Endodermal cell (in vitro differentiated cells): ENCODE data around the gene BEND3. TPM values are rescaled to one million over a fixed set of nuclear protein-coding genes. Genes with fewer than 3 reads are reported as not detected.

ENCODE experiments used
- DNase-seq: peaks from one replicate; pipeline ENCODE4 v3.0.0-alpha.2; 2017
- H3K27ac ChIP-seq: 2 replicates; pipeline ENCODE4 v1.5.1; 2013; ENCODE audit warnings: mild to moderate bottlenecking, low read depth, low read length, moderate library complexity
- H3K27me3 ChIP-seq: 2 replicates; pipeline ENCODE4 v1.6.1; 2013; ENCODE audit warnings: mild to moderate bottlenecking, low read length, moderate library complexity; ENCODE audit not compliant: insufficient read depth, control insufficient read depth, poor library complexity, severe bottlenecking
- H3K36me3 ChIP-seq: 2 replicates; pipeline ENCODE4 v1.7.0; 2013; ENCODE audit warnings: mild to moderate bottlenecking, low read length, moderate library complexity; ENCODE audit not compliant: control insufficient read depth, insufficient read depth
- H3K4me1 ChIP-seq: one replicate; pipeline ENCODE4 v1.7.0; 2013; ENCODE audit warnings: low read length; ENCODE audit not compliant: control insufficient read depth, insufficient read depth
- H3K4me3 ChIP-seq: 2 replicates; pipeline ENCODE4 v1.5.1; 2013; ENCODE audit warnings: mild to moderate bottlenecking, low read length, moderate library complexity
- H3K9ac ChIP-seq: 2 replicates; pipeline ENCODE4 v1.6.1; 2013; ENCODE audit warnings: mild to moderate bottlenecking, low read length, moderate library complexity; ENCODE audit not compliant: poor library complexity, severe bottlenecking; ENCODE audit errors: extremely low read depth
- H3K9me3 ChIP-seq: 2 replicates; pipeline ENCODE4 v1.6.1; 2013; ENCODE audit warnings: mild to moderate bottlenecking, low read length, moderate library complexity; ENCODE audit not compliant: control insufficient read depth
- H3K27ac Mint-ChIP-seq: 2 replicates; pipeline ENCODE4 v1.8.0; 2020; ENCODE audit warnings: mixed read lengths
- H3K27me3 Mint-ChIP-seq: 2 replicates; pipeline ENCODE4 v1.8.0; 2021; ENCODE audit warnings: mild to moderate bottlenecking, mixed read lengths; ENCODE audit not compliant: insufficient read depth
- H3K36me3 Mint-ChIP-seq: 2 replicates; pipeline ENCODE4 v1.8.0; 2020; ENCODE audit warnings: low read depth, mixed read lengths
- H3K4me1 Mint-ChIP-seq: 2 replicates; pipeline ENCODE4 v1.8.0; 2020; ENCODE audit warnings: mixed read lengths
- H3K4me3 Mint-ChIP-seq: 2 replicates; pipeline ENCODE4 v1.8.0; 2020; ENCODE audit warnings: mild to moderate bottlenecking, moderate library complexity, mixed read lengths
- H3K9me3 Mint-ChIP-seq: 2 replicates; pipeline ENCODE4 v1.8.0; 2020; ENCODE audit warnings: mild to moderate bottlenecking, mixed read lengths
- CTCF ChIP-seq: fragments of 200-600 bp; sonication (generic); conservative IDR thresholded peaks from 2 replicates; pipeline ENCODE4 v1.5.0; 2021; ENCODE audit warnings: antibody characterized with exemption, mild to moderate bottlenecking
- WGBS, 2 experiments: methylation state at CpG; one replicate each; pipeline versions ENCODE4 v1.1.5 to v1.1.7; 2013; ENCODE audit warnings: missing lambda C conversion rate in 2 of 2, mixed read lengths in 1 of 2; ENCODE audit not compliant: insufficient coverage in 1 of 2, insufficient read length in 1 of 2; 5-methylcytosine and 5-hydroxymethylcytosine counted together
- total RNA-seq, 2 donors: library from RNA; stranded (reverse); fragmentation: NEBNext Ultra II Directional in 1 of 2; extraction: Animal tissue kit (Norgen Biotek cat#: 25700) in 1 of 2; gene quantifications; 2 replicates in 1 of 2; 3 replicates in 1 of 2; pipeline ENCODE4 v1.2.1, GENCODE V29; 2021

The BEND3 gene
- total RNA-seq, 2 donors from 2014 or later = 18.0 to 28.6 TPM

- Histone ChIP-seq H3K9me3 (no peaks in the 10 kb centered on the region), H3K27ac (no peak overlapping the region), H3K9ac (no peak overlapping the region), H3K36me3 (no peaks in the 10 kb centered on the region), H3K4me3 (no peak overlapping the region), H3K4me1 (peaks cover 6% of the 10 kb centered on the region), H3K27me3 (no peaks in the 10 kb centered on the region)
- no peak for DNase-seq
- no peak for TF ChIP-seq CTCF
- H3K4me1 Mint-ChIP-seq = peaks cover 41% of the 10 kb centered on the region
- H3K9me3 Mint-ChIP-seq = no peaks in the 10 kb centered on the region
- no peak overlapping the region for H3K4me3 Mint-ChIP-seq
- WGBS, 2 experiments = 92 to 100% methylated on average over 3 to 8 of the region's 8 CpGs
- no peaks in the 10 kb centered on the region for H3K27me3 Mint-ChIP-seq
- no peak overlapping the region for H3K27ac Mint-ChIP-seq
- no peaks in the 10 kb centered on the region for H3K36me3 Mint-ChIP-seq
Measured at GRCh38 chr6:107152638-107153430, 37.5 kb upstream of the BEND3 start.

GRCh38 chr6:107144666-107145065 lies 29.4 kb upstream of the BEND3 start:
- no peak overlapping the region for H3K4me3 Mint-ChIP-seq
- no peak overlapping the region for H3K27ac Mint-ChIP-seq
- no peaks in the 10 kb centered on the region for H3K4me1 Mint-ChIP-seq
- Histone ChIP-seq H3K9me3 (no peaks in the 10 kb centered on the region), H3K36me3 (no peaks in the 10 kb centered on the region), H3K4me3 (no peak overlapping the region), H3K27ac (no peak overlapping the region), H3K27me3 (no peaks in the 10 kb centered on the region), H3K9ac (no peak overlapping the region), H3K4me1 (no peaks in the 10 kb centered on the region)
- no peaks in the 10 kb centered on the region for H3K27me3 Mint-ChIP-seq
- no peaks in the 10 kb centered on the region for H3K9me3 Mint-ChIP-seq
- no peak for DNase-seq
- TF ChIP-seq CTCF = no peak
- 81 to 95% methylated on average over 2 to 3 of the region's 4 CpGs for WGBS, 2 experiments
- H3K36me3 Mint-ChIP-seq = no peaks in the 10 kb centered on the region

- Mint-ChIP-seq H3K36me3 (no peaks in the 10 kb centered on the region), H3K4me1 (peaks cover under 1% of the 10 kb centered on the region), H3K9me3 (peaks cover 3% of the 10 kb centered on the region), H3K27ac (no peak overlapping the region), H3K27me3 (no peaks in the 10 kb centered on the region), H3K4me3 (no peak overlapping the region)
- TF ChIP-seq CTCF = no peak
- no peak overlapping the region for H3K27ac ChIP-seq
- H3K27me3 ChIP-seq = no peaks in the 10 kb centered on the region
- no peaks in the 10 kb centered on the region for H3K4me1 ChIP-seq
- H3K9ac ChIP-seq = no peak overlapping the region
- H3K9me3 ChIP-seq = no peaks in the 10 kb centered on the region
- no peaks in the 10 kb centered on the region for H3K36me3 ChIP-seq
- H3K4me3 ChIP-seq = no peak overlapping the region
- DNase-seq = no peak
Measured at GRCh38 chr6:107144014-107144413, 28.7 kb upstream of the BEND3 start.
